Fibroblast of skin of abdomen (primary cell): Measurements from ENCODE around the gene TMEM163.
"Not testable (repeated sequence)": the region's sequence is repeated elsewhere in the genome, so short reads cannot be mapped to it uniquely, and the experiment has no call there.

Experiments used
- DNase-seq: peaks from one replicate; pipeline ENCODE4 v3.0.0-alpha.2; 2013

Gene TMEM163

DNA sequence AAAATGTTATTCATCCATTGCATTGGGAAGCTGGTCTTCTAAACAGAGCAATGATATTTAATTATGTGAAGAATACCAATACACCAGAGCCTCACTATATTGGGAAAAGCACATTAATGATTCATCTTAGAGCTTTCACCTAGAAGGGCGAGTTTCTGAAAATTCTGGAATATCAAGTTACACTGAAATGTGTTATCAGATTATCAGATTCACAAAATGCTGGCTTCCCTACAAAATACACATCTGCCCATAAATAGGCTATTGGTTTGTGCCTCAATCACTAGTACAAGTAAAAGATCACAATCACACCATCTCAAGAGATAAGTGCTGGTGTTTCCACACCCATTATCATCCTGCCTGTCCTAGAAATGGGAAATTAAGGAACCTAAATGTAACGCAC lies 200.7 kb downstream of the TMEM163 start:
- DNase-seq = no peak

GRCh38 chr2:134515137-134515536 lies 203.7 kb downstream of the TMEM163 start:
- DNase-seq = no peak

DNA sequence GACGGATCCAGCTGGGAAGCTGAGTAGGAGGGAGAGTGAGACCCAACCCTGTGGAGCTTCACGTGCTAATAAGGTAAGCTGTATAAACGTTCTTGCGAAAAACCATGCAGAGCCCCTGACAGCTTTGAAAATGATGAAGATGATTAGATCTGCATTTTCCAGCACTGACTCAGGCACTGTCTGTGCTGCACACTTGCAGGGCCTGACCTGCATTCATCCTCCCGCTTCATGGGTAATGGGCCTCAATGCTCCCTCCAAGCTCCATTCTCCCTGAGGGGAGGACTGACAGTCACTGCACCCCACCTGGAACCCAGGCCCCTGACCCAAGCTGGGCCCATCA lies 205.4 kb downstream of the TMEM163 start:
- no peak for DNase-seq

DNA sequence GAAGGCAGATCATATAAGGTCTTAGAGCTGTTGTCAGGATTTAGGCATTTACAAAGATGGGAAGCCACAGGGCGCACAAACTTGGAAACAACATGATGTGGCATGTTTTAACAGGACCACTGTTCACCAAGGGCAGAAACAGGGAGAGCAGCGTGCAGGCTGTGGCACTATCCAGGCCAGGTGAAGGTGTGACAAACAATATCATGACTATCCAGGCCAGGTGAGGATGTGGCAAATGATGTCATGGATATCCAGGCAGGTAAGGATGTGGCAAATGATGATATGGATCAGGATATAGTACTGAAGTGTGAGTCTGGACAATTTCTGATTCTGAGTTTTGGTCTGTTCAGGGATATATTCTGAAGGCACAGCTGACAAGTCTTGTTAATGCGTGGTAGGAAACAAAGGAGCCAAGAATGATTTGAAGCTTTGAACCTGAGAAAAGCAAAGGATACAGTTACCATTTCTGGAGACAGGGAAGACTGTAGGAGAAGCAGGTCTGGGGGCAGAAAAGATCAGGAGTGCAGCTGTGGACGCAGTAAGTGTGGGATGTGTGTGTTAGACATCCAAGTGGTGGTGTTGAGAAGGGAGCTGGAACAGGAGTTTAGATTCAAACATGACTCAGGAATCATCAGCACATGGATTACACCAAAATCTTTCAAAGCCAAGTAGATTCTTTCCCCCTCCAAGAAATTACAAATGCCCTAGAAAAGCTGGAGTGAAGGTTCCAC lies 205.9 kb downstream of the TMEM163 start:
- no peak for DNase-seq

DNA sequence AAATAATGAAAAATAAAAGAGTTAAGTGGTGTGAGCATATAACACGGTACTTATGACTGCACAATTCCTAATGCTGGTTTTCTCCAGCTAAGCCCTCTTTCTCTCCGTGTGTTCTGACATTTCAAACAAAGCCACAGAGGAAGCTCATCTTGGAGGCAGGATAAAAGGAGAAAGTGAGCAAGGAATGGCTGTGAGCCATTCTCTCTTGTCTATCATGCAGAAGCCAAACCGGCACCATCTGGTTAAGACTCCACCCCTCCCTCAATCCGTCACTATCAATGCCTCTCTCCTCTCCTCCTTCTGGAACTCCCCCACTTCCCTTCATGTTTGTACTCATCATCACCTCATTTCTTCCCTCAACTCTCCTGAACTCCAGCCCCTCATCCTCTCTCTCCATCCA lies 210.4 kb downstream of the TMEM163 start:
- no peak for DNase-seq

DNA sequence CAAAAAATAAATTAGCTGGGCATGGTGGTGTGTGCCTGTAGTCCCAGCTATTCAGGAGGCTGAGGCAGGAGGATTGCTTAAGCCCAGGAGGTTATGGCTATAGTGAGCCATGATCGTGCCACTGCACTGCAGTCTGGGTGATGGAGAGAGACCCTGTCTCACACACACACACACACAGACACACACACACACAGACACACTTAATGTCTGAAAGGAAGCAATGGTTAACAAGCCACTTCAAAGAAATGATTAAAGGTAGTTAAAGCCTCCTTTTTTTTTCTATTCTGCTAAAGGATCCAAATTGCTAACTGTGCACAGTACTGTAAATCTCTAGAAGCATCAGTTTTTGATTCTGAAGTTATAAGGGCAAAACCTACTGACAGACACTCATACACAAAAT lies 211.1 kb downstream of the TMEM163 start:
- DNase-seq = no peak

GRCh38 chr2:134507159-134507558 lies 211.6 kb downstream of the TMEM163 start:
- DNase-seq = not testable (repeated sequence)

- DNase-seq = no peak
Observed at GRCh38 chr2:134505446-134505845, 213.4 kb downstream of the TMEM163 start.

DNA sequence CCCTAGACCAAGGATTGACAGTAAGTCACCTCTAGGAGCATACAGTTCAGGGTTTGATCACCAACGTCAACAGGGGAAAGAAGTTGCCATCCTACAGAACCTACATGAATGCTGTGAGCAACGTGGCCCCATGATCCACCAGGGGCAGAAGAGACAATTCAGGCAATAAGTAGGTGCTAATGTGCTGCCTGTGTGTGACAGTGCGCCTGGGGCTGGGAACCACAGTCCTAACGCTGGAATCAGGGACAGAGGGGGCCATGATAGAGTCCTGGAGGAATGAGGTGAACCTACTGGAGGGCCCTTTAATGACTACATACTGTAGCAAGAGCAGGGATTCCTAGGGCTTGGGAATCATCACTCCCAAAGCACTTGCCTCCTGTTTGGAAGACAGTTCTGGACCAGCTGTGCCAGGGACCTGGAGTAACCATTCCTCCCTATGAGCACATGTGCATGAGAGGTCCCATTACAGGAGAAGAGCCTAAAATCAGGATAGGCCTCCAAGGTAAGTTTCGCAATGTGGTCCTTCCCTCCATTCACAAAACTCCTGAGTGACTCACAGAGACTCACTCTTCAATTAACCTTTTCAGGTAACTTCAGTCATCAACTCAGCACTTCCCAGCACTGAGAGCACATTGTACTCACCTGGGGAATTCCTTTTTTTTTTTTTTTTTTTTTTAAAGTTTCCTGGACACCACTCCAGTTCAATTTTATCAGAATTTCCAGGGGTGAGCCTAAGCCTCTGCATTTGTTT lies 214.0 kb downstream of the TMEM163 start:
- DNase-seq = no peak

DNA sequence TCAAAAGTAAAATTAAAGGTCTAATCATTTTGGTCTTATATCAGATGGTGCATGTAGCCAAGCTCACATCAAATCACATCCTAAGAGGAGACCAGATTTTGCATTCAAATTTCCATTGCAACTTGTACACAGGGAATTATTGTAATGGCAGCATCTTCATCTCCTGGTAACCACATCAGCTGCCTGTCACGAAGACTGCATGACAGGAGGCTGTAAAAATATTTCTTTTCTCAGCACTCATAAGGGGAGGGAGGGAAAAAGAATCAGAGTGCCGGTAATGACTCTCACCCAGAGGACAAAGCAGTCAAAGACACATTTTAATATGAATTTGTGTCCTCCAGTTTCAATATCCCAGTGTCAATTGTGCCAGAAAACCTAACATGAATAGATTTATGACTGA lies 216.7 kb downstream of the TMEM163 start:
- DNase-seq = no peak

DNA sequence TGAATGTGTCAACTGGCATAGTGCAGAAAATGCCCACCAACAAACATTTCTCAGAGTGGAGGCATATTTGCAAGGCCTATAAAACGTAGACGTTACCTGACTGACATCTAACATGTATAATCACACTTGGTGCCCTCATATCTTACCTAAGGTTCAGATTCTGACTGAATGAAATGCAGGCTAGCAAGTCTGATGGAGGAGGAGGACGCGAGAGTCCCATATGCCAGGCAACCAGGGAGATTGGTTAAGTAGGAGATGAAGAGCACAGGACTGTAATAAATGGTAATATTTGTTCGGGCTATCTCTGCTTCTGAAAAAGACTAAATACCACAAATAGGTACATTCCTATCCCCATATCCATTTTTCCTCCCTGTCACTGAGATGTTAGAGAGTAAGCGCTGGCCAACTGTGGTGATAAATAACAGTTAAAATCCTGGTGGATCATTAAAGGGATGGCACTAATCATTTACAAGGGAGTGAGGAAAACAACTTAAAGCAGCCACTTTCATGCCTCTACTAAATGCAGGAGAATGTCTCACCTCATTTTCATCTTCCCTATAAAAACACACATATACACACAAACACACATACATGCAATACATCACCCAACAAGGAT lies 217.2 kb downstream of the TMEM163 start:
- DNase-seq = no peak

DNA sequence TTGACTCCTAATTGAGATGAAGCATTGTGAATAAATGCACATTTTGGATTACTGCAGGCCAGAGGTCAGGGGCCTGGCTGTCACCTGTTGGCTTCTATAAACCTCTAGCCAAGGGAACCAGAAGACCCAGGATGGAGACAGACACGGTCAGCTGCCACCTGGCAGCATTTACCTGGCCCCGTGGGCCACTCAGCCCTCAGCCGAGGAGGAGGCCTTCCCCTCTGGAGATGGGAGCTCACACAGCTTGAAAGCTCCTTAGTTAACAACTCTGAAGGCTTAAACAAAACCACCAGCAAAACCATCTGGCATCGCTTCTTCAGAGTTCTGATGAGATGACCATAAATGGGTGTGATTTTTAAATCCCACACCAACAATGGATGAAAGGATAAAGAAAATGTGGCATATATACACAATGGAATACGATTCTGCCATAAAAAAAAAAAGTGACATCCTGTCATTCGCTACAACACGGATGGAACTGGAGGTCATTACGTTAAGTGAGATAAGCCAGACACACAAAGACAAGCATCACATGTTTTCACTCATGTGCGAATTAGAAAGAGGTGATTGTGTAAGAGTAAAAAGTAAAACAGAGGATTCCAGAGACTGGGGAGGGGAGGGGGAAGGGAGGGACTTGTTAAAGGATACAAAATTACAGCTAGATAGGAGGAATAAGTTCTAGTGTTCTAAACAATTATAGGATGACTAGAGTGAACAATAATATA lies 218.4 kb downstream of the TMEM163 start:
- DNase-seq = no peak

DNA sequence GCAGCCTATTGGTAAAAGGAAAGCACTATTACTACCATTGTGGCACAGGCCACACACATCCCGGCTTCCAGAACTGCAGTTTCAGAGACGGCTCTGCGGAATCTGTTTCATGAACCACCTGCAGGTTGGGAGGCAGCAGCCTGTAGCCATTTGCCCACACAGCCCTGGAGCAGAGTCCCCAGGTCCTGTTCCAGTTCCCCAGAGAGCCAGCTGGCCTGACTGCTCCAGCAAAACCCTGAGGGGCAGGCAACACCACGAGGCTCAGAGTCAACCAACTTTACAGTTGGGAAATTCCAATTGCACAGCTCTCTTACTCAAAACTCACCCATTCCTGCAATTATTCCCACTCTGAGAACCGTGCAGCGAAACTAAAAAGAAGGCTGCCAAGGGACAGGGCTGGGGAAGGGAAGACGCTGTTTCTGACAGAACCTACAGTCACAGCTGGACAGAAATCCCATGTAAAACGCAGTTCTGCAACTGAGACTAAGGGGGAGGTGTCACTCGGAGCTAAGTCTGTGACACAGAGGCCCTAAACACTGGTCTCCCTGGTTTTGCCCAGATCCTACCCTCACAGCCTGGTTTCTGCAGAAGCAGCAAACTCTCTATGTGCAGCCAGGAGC lies 219.4 kb downstream of the TMEM163 start:
- DNase-seq = no peak

DNA sequence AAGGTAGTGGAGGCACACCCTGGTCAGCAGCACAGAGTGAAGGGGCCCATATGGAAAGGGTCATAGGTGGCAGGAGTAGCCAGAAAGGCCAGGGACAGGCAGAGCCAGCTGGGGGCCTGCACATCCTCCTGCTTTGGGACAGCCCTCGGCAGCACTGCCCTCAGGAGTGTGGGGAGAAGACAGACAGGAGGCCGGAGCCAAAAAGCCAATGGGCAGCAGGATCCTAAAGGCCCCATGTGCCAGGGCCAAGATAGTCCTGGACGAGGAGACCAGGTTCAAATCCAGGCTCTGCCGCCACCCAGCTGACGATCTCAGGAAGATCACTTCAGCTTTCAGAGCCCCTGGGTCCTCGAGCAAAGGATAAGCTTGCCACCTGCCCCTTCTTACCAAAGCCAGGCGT lies 220.1 kb downstream of the TMEM163 start:
- no peak for DNase-seq

- no peak for DNase-seq
Observed at GRCh38 chr2:134493797-134494196, 225.0 kb downstream of the TMEM163 start.

GRCh38 chr2:134491771-134492441 lies 226.9 kb downstream of the TMEM163 start:
- no peak for DNase-seq

- no peak for DNase-seq
Observed at GRCh38 chr2:134491022-134491421, 227.8 kb downstream of the TMEM163 start.

DNA sequence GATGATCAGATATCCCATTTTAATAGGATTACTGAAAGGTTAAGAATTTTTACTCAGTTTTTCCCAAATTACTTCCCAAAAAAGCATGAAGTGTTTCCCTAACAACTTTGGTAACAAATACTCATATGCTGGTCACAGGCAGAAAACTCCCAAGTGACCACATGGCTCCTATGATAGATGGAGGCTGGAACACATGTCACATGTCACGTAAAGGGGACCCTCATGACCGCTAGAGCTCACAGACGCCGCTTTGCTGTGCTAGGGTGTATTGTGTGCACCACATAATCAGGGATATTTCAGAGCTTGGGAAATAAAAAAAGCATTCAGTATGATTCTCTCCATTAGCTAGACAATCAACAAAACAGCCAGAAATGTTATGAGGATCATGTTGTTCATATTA lies 228.2 kb downstream of the TMEM163 start:
- DNase-seq = no peak

DNA sequence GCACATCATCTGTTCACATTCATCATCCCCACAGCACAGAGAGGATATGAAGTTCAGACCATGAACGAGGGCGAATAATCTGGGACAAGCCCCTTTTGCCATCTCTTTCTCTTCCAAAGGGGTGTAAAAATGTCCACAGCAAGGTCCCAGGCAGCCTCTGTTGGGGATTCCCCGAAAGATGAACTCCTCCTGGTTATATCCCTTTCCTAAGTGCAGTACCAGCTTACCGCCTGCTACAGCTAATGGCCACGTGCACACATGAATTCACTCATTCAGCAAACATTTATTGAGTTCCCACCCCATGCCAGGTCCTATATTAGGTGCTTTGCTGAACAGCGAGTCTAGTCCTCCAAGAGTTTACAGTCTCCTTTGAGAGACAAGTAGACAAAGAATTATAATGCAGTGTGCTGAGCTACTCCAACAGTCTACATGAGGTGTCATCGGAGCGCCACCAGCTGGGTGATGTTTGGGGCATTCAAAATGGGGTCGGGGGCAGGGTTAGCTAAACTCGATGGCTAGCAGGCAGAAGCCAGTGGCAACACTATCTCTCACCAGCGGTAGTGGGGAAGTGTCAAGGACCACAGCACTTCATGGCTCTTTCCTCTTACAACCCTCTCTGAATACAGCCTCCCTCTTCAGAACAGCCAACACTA lies 228.9 kb downstream of the TMEM163 start:
- no peak for DNase-seq

- DNase-seq = no peak
Observed at GRCh38 chr2:134482766-134483340, 235.9 kb downstream of the TMEM163 start.

- DNase-seq = no peak
Observed at GRCh38 chr2:134482131-134482723, 236.6 kb downstream of the TMEM163 start.
